ENCODE measurements around the gene PLP1.

Gene PLP1

DNA sequence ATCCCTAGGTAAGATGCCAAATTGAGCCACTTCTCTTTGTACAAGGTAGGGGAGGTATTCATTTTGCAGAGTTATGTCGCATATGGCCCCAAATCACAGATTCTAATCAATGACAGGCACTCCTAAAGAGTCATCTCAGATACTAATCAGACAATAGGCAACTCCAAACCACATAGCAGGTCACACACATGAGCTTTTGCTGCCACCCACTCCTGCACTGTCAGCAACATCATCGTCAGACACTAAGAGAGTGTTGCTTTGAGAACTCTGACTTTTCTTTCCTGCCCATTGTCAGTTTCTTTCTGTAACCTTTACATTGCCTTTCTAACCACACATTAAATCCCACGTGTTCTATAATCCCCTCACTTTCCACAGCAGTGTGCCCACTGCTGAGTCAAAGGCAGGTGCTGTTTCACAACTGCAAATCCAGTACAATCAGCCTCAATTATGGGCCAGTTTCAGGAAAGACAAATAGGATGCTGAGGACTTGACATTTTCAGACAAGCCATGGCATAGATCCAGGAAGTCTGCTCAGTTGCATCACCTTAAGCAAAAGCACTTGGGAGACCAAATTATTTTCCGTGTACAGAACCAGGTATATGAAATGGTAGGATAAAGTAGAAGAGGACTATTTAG is 42.4 kb upstream of the PLP1 start:
- TF ChIP-seq, protein P1, sequence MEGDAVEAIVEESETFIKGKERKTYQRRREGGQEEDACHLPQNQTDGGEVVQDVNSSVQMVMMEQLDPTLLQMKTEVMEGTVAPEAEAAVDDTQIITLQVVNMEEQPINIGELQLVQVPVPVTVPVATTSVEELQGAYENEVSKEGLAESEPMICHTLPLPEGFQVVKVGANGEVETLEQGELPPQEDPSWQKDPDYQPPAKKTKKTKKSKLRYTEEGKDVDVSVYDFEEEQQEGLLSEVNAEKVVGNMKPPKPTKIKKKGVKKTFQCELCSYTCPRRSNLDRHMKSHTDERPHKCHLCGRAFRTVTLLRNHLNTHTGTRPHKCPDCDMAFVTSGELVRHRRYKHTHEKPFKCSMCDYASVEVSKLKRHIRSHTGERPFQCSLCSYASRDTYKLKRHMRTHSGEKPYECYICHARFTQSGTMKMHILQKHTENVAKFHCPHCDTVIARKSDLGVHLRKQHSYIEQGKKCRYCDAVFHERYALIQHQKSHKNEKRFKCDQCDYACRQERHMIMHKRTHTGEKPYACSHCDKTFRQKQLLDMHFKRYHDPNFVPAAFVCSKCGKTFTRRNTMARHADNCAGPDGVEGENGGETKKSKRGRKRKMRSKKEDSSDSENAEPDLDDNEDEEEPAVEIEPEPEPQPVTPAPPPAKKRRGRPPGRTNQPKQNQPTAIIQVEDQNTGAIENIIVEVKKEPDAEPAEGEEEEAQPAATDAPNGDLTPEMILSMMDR (IDR thresholded peaks at IDR 0.05; ENCODE audit: insufficient read depth, low read depth, low read length, missing control alignments) = no peak
- peak; percentile 78 for DNase-seq (ENCODE audit: low read depth)
- H3K4me3 ChIP-seq (ENCODE audit: low read length) = no peak overlapping the region

DNA sequence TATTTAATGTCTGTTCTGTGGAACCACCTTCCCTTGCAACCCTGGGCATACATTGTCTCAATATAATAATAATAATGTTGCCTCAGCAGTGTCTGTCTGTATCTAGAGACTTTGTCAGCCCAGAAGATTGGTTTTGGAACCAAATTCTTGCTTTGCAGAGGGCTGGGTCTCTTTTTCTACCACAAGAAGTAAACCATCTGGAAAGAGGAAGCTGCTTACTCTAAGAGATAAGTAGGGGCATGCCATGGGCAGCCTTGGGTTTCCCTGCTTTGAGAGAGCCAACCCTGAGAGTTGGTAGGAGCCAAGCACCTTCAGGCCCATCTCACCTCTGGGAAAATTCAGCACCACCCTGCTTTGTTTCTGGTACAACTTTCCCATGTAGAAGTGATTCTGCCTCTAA is 38.9 kb upstream of the PLP1 start:
- no peak for DNase-seq (ENCODE audit: low read depth)
- TF ChIP-seq, protein P1 (IDR thresholded peaks at IDR 0.05; ENCODE audit: insufficient read depth, low read depth, low read length, missing control alignments) = no peak
- no peak overlapping the region for H3K4me3 ChIP-seq (ENCODE audit: low read length)

DNA sequence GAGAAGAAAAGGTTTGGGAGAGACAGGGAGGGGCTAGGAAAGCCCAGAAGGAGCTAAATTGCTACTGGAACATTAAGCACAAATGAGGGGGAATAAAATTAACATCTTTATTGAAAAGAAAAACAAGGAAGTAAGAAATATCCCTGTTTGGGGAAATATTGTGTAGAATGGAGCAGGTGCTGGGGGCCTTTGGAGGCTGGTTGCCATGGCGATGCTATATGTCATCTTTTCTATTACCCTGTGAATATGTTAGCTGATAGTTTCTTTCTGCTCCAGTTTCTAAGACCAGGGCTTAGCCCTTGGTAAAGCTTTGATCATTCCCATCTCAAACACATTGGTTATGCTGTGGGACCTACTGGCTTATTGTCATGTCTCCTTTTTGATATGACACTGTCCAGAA is 37.2 kb upstream of the PLP1 start:
- TF ChIP-seq, protein P1 (IDR thresholded peaks at IDR 0.05; ENCODE audit: insufficient read depth, low read depth, low read length, missing control alignments) = no peak
- H3K4me3 ChIP-seq (ENCODE audit: low read length) = no peak overlapping the region

DNA sequence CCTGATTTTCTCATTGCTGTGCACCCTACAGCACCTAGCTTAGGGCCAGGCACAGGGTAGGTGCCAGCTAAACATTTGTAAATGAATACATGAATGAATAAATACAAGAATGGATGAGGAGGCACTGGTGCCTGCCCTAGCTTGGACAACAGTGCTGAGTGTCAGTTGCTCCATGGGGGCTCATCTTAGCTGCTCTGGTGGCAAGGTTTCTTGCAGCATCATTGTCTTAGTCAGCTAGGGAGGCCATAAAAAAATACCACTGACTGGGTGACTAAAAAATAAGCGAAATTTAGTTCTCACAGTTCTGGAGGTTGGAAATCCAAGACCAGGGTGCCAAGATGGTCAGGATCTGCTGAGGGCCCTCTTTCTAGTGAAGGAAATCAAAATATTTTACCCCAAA is 34.8 kb upstream of the PLP1 start:
- DNase-seq (ENCODE audit: low read depth) = no peak
- TF ChIP-seq, protein P1 (IDR thresholded peaks at IDR 0.05; ENCODE audit: insufficient read depth, low read depth, low read length, missing control alignments) = no peak
- H3K4me3 ChIP-seq (ENCODE audit: low read length) = no peak overlapping the region

More for the DNA sequence above, 37.2 kb upstream of the PLP1 start:
- DNase-seq (ENCODE audit: low read depth) = no peak

DNA sequence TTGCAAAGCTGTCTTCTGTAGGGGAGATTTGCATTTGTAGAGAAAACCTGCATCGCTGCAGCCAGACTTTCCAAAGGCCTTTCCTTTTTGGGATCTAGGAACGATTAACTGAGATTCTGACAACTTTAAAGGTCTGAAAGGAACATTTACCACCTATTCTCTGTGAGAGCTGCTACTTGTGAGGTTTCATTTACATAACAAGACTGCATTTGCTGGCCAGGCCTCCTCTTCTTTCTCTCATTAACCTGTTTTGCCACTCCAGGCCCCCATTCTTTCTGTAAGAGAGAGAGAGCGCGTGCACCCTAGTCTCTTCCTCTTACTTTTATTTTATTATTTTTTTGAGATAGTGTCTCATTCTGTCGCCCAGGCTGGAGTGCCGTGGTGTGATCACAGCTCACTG is 34.3 kb upstream of the PLP1 start:
- TF ChIP-seq, protein P1 (IDR thresholded peaks at IDR 0.05; ENCODE audit: insufficient read depth, low read depth, low read length, missing control alignments) = no peak
- no peak for DNase-seq (ENCODE audit: low read depth)

DNA sequence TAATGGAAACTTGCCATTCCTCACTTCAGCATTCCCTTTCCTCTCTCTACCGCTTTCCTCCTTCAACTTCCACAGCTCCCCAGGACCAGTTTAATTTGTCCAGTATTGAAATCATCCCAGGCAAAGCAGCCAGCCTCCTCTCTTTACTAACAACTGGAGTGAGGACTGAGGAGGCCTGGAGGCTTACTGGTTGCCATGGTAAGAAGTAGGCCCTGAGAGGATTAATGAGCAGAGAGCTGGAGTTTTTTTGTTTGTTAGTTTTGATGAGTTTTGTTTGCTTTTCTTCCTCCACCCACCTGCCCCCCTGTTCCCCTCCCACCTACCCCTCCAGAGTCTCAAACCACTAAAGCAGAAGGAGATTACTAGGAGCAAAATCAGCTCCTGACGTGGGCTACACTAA is 29.5 kb upstream of the PLP1 start:
- H3K4me3 ChIP-seq (ENCODE audit: low read length) = no peak overlapping the region
- DNase-seq (ENCODE audit: low read depth) = no peak
- TF ChIP-seq, protein P1 (IDR thresholded peaks at IDR 0.05; ENCODE audit: insufficient read depth, low read depth, low read length, missing control alignments) = no peak

More for the DNA sequence above, 34.3 kb upstream of the PLP1 start:
- H3K4me3 ChIP-seq (ENCODE audit: low read length) = no peak overlapping the region

DNA sequence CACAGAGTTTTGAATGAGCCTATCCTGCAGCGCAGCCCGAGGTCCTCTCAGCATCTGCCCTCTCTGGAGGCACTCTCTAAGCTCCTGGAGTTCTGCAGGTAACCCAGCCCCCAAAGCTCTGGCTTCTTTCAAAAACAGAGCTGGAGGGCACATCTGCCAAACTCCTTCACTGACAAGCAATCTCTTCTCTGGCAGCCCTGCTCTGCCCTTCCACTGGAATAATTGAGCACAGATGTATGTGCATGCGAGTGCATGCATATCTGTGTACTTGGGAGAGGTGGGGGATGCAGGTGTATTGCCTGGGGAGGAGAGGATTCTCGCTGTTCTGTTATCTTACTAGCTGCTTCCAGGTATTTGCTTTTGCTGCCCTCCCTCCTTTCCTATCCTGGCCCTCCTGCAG is 22.2 kb upstream of the PLP1 start:
- TF ChIP-seq, protein P1 (IDR thresholded peaks at IDR 0.05; ENCODE audit: insufficient read depth, low read depth, low read length, missing control alignments) = no peak
- DNase-seq (ENCODE audit: low read depth) = no peak

More for the DNA sequence above, 22.2 kb upstream of the PLP1 start:
- H3K4me3 ChIP-seq (ENCODE audit: low read length) = no peak overlapping the region
